Activated T-cell treated with anti-CD3 and anti-CD28 coated beads, Interleukin-2, amount 50 U/mL, for 72 hours (primary cell): ENCODE data around the gene MEGF11. TPM values are rescaled to one million over a fixed set of nuclear protein-coding genes. Genes with fewer than 3 reads are reported as not detected.

Experiments
- ATAC-seq, 2 donors: fragments of 150-1000 bp; cut with Tn5 transposase; replicated peaks in 1 of 2; 2 replicates each; pipeline ENCODE4 v1.10.0; 2021; ENCODE audit warnings: moderate library complexity in 2 of 2, mild to moderate bottlenecking in 1 of 2
- DNase-seq, 2 donors: peaks; one replicate each; pipeline ENCODE4 v3.0.0; 2021 to 2022; ENCODE audit warnings: mixed read lengths in 1 of 2
- H3K27ac Mint-ChIP-seq: one replicate; pipeline ENCODE4 v1.8.0; 2022; ENCODE audit warnings: mild to moderate bottlenecking, moderate library complexity, mixed read lengths
- H3K27me3 Mint-ChIP-seq: one replicate; pipeline ENCODE4 v1.8.0; 2022; ENCODE audit warnings: low read depth, mixed read lengths
- H3K36me3 Mint-ChIP-seq, 2 donors: one replicate each; pipeline ENCODE4 v1.8.0; 2022; ENCODE audit warnings: mixed read lengths in 2 of 2, mild to moderate bottlenecking in 1 of 2; ENCODE audit not compliant: insufficient read depth in 2 of 2
- H3K4me1 Mint-ChIP-seq: one replicate; pipeline ENCODE4 v1.8.0; 2022; ENCODE audit warnings: low read depth, mixed read lengths
- H3K4me3 Mint-ChIP-seq, 2 donors: one replicate each; pipeline ENCODE4 v1.8.0; 2022; ENCODE audit warnings: mild to moderate bottlenecking in 2 of 2, mixed read lengths in 2 of 2, moderate library complexity in 2 of 2
- H3K9me3 Mint-ChIP-seq, 2 donors: one replicate each; pipeline ENCODE4 v1.8.0; 2022; ENCODE audit warnings: mixed read lengths in 2 of 2
- total RNA-seq, 2 donors: library from RNA; stranded (reverse); gene quantifications; one replicate each; pipeline ENCODE4 v1.2.3, GENCODE V29; 2022

The MEGF11 gene
- total RNA-seq, 2 donors from 2014 or later, result not detected

- Mint-ChIP-seq H3K9me3 (no peaks in the 10 kb centered on the region), H3K36me3 (no peaks in the 10 kb centered on the region), H3K4me1 (no peaks in the 10 kb centered on the region), H3K4me3 (no peak overlapping the region), H3K27ac (no peak overlapping the region), H3K27me3 (no peaks in the 10 kb centered on the region)
- ATAC-seq, result no peak
- no peak for DNase-seq
Measured at GRCh38 chr15:66161575-66162118, 91.9 kb downstream of the MEGF11 start.

GRCh38 chr15:66161108-66161507, 92.4 kb downstream of the MEGF11 start:
- H3K27ac Mint-ChIP-seq, result no peak overlapping the region
- H3K9me3 Mint-ChIP-seq, result no peaks in the 10 kb centered on the region
- H3K36me3 Mint-ChIP-seq, result no peaks in the 10 kb centered on the region
- H3K4me1 Mint-ChIP-seq, result no peaks in the 10 kb centered on the region
- H3K4me3 Mint-ChIP-seq, result no peak overlapping the region
- DNase-seq, result no peak
- ATAC-seq, result no peak
- H3K27me3 Mint-ChIP-seq, result no peaks in the 10 kb centered on the region

- H3K27me3 Mint-ChIP-seq, result no peaks in the 10 kb centered on the region
- H3K27ac Mint-ChIP-seq, result no peak overlapping the region
- no peak for DNase-seq
- H3K4me3 Mint-ChIP-seq, result no peak overlapping the region
- H3K36me3 Mint-ChIP-seq, result no peaks in the 10 kb centered on the region
- no peaks in the 10 kb centered on the region for H3K4me1 Mint-ChIP-seq
- no peak for ATAC-seq
- no peaks in the 10 kb centered on the region for H3K9me3 Mint-ChIP-seq
Measured at GRCh38 chr15:66157507-66157906, 96.0 kb downstream of the MEGF11 start.

DNA sequence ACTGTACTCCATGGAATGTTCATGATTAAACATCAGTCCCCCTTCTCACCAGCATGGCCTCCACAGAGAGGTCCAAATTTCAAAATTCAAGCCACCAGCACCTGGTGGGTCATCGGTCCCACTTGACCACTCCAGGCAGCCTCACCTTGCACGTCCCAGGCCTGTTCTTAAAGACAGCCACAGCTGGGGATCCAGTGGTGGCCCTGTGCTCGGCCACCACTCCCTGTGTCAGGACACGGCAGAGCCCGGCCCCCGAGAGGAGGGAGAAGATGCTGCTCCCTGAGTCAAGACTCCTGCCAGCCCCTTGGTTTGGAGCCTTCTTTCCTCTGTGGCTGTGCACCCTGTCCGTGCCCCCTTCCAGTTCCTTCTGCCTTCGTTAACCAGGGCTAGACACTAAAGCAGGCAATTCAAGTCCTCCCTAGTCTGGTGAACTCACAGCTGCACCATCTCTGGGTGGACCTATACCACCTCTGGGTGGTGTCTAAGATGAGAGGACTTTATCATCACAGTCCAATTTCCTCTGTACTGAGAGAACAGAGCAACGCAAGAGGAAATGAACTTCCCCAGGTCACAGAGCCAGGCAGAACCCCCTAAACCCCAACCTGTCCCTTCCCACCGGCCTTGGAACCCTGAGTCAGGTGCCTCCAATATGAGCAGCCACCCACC, 97.1 kb downstream of the MEGF11 start:
- Mint-ChIP-seq H3K36me3 (no peaks in the 10 kb centered on the region), H3K27ac (no peak overlapping the region), H3K27me3 (no peaks in the 10 kb centered on the region), H3K9me3 (no peaks in the 10 kb centered on the region), H3K4me3 (no peak overlapping the region), H3K4me1 (no peaks in the 10 kb centered on the region)
- ATAC-seq (no peak), DNase-seq (no peak)

DNA sequence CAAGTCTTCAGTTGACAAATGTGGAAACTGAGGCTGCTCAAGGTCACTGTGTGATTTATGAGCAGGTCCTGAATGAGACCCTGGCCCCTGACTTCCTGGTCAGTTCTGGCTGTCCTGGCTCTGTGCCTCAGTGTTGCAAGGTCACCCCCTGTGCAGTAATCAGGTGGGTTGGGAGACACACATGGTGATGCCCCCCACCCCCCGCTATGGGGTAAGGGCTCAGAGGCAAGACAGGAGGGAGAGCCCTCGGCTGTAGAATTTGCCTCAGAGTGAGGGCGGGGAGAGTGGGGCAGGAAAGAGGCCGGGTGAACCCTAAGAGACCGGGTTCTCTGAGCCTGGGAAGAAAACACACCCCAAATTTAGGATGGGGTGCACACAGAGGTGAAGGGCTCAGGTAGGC, 98.5 kb downstream of the MEGF11 start:
- DNase-seq (no peak), ATAC-seq (no peak)
- Mint-ChIP-seq H3K9me3 (no peaks in the 10 kb centered on the region), H3K4me1 (no peaks in the 10 kb centered on the region), H3K27me3 (peaks cover 6% of the 10 kb centered on the region), H3K4me3 (no peak overlapping the region), H3K27ac (no peak overlapping the region), H3K36me3 (no peaks in the 10 kb centered on the region)

DNA sequence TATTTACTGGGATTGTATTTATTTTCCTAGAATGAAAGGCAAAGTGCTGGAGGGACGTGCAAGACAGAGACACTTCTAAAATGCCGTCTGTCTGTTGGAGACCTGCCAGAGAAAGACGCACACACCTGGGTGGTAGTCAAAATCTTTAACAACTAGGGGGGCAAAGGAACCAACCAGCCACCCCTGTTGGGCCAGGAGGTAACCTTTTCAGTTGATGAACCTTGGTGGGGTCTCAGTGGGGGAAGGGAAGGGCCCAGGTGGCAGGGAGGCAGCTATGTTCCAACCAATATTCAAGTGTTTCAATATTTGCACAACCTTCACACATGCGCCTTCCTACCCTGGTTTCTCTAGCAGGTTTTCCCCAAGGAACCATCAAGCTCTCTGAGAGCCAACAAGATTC, 99.0 kb downstream of the MEGF11 start:
- Mint-ChIP-seq H3K27me3 (peaks cover 6% of the 10 kb centered on the region), H3K27ac (no peak overlapping the region), H3K4me3 (no peak overlapping the region), H3K9me3 (no peaks in the 10 kb centered on the region), H3K4me1 (no peaks in the 10 kb centered on the region), H3K36me3 (no peaks in the 10 kb centered on the region)
- DNase-seq (no peak), ATAC-seq (no peak)

GRCh38 chr15:66153549-66154415, 99.8 kb downstream of the MEGF11 start:
- H3K27me3 Mint-ChIP-seq, result peaks cover 6% of the 10 kb centered on the region
- H3K9me3 Mint-ChIP-seq, result no peaks in the 10 kb centered on the region
- H3K27ac Mint-ChIP-seq, result no peak overlapping the region
- no peak overlapping the region for H3K4me3 Mint-ChIP-seq
- H3K36me3 Mint-ChIP-seq, result no peaks in the 10 kb centered on the region
- no peak for DNase-seq
- H3K4me1 Mint-ChIP-seq, result no peaks in the 10 kb centered on the region
- ATAC-seq, result no peak

DNA sequence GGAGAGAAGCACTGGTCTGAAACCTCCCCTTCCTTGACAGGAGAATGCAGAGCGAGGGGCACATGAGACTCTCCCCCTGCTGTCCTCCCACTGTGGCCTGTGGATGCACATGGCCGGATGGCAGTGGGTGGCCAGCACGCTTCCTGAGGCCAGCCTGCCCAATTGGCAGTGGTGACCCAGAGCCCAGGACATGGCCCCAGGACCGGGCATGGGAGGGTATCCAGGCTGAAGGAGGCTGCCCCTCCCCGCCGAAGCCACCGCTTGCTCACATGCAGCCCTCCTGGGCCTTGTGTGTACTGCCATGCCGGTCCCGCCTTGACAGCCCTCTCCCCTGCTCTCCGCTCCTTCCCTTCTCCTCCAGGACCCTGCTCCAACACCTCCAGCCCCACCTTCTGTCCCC, 100.9 kb downstream of the MEGF11 start:
- Mint-ChIP-seq H3K9me3 (no peaks in the 10 kb centered on the region), H3K4me1 (no peaks in the 10 kb centered on the region), H3K27me3 (peaks cover 6% of the 10 kb centered on the region), H3K4me3 (no peak overlapping the region), H3K36me3 (no peaks in the 10 kb centered on the region), H3K27ac (no peak overlapping the region)
- ATAC-seq, result no peak
- DNase-seq, result no peak

DNA sequence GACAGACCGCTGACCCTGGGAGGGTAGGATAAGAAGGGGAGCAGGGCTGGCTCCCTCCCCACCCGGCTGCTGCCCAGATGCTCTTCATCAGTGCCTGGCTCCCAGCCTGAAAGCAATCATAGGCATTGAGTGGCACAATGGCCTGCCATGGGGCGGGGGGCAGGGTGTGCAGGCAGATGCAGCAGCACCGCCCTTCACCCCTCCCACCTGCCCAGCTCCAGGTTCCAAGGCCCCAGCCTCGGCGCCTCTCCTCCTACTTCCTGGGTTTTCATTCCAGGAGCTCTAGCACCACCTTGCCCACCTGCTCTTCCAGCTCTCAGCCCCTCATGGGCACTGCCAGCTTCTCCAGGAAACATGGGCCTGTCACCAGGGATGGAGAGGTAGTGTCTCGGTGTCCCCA, 101.7 kb downstream of the MEGF11 start:
- Mint-ChIP-seq H3K4me3 (no peak overlapping the region), H3K27ac (no peak overlapping the region), H3K4me1 (no peaks in the 10 kb centered on the region), H3K36me3 (no peaks in the 10 kb centered on the region), H3K9me3 (no peaks in the 10 kb centered on the region), H3K27me3 (peaks cover 6% of the 10 kb centered on the region)
- ATAC-seq (no peak), DNase-seq (no peak)

DNA sequence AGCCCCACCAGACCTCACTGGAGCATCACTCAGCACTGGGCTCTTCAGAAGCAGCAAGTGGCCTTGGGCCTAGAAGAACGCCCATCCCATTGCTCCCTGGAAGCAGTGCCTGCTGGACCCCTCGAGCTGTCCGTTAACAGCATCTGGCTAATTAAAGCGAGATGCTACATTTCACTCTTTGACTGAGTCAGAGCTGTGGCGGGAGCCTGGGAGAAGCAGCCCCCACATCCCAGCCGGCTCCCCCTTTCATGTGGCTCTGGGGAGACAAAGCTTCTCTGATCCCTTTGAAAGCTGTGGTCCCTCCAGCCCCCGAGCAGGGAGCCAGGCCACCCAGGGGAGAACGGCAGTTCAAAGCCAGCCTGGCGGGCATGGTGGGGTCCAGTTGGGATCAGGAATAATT, 103.7 kb downstream of the MEGF11 start:
- DNase-seq, result no peak
- Mint-ChIP-seq H3K27ac (no peak overlapping the region), H3K36me3 (no peaks in the 10 kb centered on the region), H3K4me3 (no peak overlapping the region), H3K9me3 (no peaks in the 10 kb centered on the region), H3K4me1 (peaks cover 4% of the 10 kb centered on the region), H3K27me3 (peaks cover 6% of the 10 kb centered on the region)
- ATAC-seq, result no peak

GRCh38 chr15:66148187-66148586, 105.4 kb downstream of the MEGF11 start:
- no peak overlapping the region for H3K27ac Mint-ChIP-seq
- peaks cover 6% of the 10 kb centered on the region for H3K27me3 Mint-ChIP-seq
- peaks cover 4% of the 10 kb centered on the region for H3K4me1 Mint-ChIP-seq
- no peak for DNase-seq
- no peak for ATAC-seq
- no peaks in the 10 kb centered on the region for H3K36me3 Mint-ChIP-seq
- H3K9me3 Mint-ChIP-seq, result no peaks in the 10 kb centered on the region
- H3K4me3 Mint-ChIP-seq, result no peak overlapping the region

DNA sequence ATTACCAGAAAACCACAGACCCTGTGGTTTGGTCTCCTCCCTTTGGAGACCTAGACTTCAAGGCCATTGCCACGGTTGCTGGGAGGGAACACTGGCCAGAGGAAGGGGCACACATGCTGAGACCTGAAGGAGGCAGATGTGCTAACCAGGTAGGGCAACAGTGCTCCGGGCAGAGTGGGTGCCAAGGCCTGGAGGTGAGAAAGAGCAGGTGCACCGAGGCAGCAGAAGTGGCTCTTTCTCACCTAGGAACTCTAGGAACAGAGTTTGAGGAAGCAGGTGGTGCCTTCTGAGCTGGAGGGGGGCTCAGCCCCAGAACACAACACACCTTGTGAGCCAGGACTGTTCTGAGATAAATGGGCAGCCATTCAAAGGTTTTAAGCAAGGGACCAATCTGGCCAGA, 106.1 kb downstream of the MEGF11 start:
- no peaks in the 10 kb centered on the region for H3K36me3 Mint-ChIP-seq
- H3K27me3 Mint-ChIP-seq, result peaks cover 6% of the 10 kb centered on the region
- no peak for ATAC-seq
- H3K27ac Mint-ChIP-seq, result no peak overlapping the region
- H3K4me1 Mint-ChIP-seq, result peaks cover 4% of the 10 kb centered on the region
- H3K9me3 Mint-ChIP-seq, result no peaks in the 10 kb centered on the region
- no peak overlapping the region for H3K4me3 Mint-ChIP-seq
- DNase-seq, result no peak

DNA sequence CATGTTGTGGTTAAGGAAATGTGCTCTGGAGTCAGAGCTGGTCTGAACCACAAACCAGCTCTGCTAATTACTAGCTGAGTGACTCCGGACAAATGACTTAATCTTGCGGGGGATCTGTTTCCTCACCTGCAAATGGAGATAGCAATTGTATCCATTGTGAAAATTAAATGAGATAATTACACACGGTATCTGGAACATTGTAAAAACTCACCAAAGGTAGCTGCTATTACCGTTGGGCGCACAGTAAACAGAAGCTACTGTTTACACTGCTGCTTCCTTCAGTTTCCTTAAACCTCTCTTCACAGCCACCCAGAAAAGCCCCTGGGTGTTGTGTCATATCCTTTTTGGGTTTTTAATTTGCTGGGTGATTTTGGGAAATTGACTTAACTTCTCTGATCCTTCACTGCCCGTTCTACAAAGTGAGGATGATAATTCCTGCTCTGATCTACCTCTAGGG, 107.8 kb downstream of the MEGF11 start:
- Mint-ChIP-seq H3K36me3 (no peaks in the 10 kb centered on the region), H3K4me3 (no peak overlapping the region), H3K27me3 (peaks cover 6% of the 10 kb centered on the region), H3K4me1 (peaks cover 4% of the 10 kb centered on the region), H3K27ac (no peak overlapping the region), H3K9me3 (no peaks in the 10 kb centered on the region)
- DNase-seq, result no peak
- ATAC-seq, result no peak
